LNCaP clone FGC (cell line): ENCODE measurements around the gene CFAP206.

Experiments
- DNase-seq: peaks from one replicate; pipeline ENCODE4 v3.0.0-alpha.2; 2011; ENCODE audit warnings: low read depth
- H3K4me3 ChIP-seq: 2 replicates; pipeline ENCODE4 v1.5.1; 2011; ENCODE audit warnings: mild to moderate bottlenecking, low read depth, low read length, control low read depth
- CTCF ChIP-seq: IDR thresholded peaks from 2 replicates; pipeline ENCODE4 v1.5.1; 2012; ENCODE audit warnings: mild to moderate bottlenecking; ENCODE audit not compliant: control insufficient read depth, insufficient read depth; ENCODE audit errors: extremely low read depth

The CFAP206 gene

GRCh38 chr6:87395431-87395830, 12.3 kb upstream of the CFAP206 start:
- TF ChIP-seq CTCF, result no peak
- H3K4me3 ChIP-seq, result no peak overlapping the region
- DNase-seq, result no peak

- no peak for DNase-seq
- TF ChIP-seq CTCF, result no peak
- no peak overlapping the region for H3K4me3 ChIP-seq
These were observed 11.0 kb upstream of the CFAP206 start for GRCh38 chr6:87396595-87397392.

- no peak for DNase-seq
- H3K4me3 ChIP-seq, result no peak overlapping the region
- no peak for TF ChIP-seq CTCF
These were observed 10.1 kb upstream of the CFAP206 start for GRCh38 chr6:87397656-87398055.

GRCh38 chr6:87401832-87402231, 5.9 kb upstream of the CFAP206 start:
- no peak for DNase-seq
- TF ChIP-seq CTCF, result no peak
- H3K4me3 ChIP-seq, result no peak overlapping the region

GRCh38 chr6:87407561-87407900, 241 bp upstream of the CFAP206 start:
- H3K4me3 ChIP-seq, result peak overlapping the region; percentile 57
- DNase-seq, result no peak
- no peak for TF ChIP-seq CTCF

- no peak for TF ChIP-seq CTCF
- H3K4me3 ChIP-seq, result peak overlapping the region; percentile 55
- no peak for DNase-seq
These were observed 966 bp downstream of the CFAP206 start for GRCh38 chr6:87408721-87409155.

GRCh38 chr6:87419266-87419665, 11.5 kb downstream of the CFAP206 start:
- no peak for TF ChIP-seq CTCF
- no peak for DNase-seq
- no peak overlapping the region for H3K4me3 ChIP-seq
